ENCODE results near the gene KCNQ5.

- TF ChIP-seq CTCF (IDR thresholded peaks at IDR 0.05 in 2 of 3, conservative IDR thresholded peaks at IDR 0.05 in 1 of 3; ENCODE audit: borderline replicate concordance in 1 of 3, insufficient read depth in 1 of 3, low read depth in 2 of 3, low read length in 2 of 3) (no peak), RAD21 (IDR thresholded peaks at IDR 0.05; ENCODE audit: low read depth) (no peak)
Measured at GRCh38 chr6:72820906-72821305, 199.0 kb downstream of the KCNQ5 start.

All from HCT116 (cell line).